Activated B cell treated with CpG ODN at 0.5 μM for 24 hours (primary cell): ENCODE measurements around the gene SCAMP4. TPM values are rescaled to one million over a fixed set of nuclear protein-coding genes. Genes with fewer than 3 reads are reported as not detected.

Experiments
- ATAC-seq: fragments of 200-7000 bp; cut with Tn5 transposase; one replicate; pipeline ENCODE4 v1.10.0; 2021; ENCODE audit warnings: low read depth, mild to moderate bottlenecking, moderate library complexity
- CTCF ChIA-PET: fragments of 350-600 bp; sonication (Branson Sonifier 250); formaldehyde crosslinking; loops from one replicate; lab custom pipeline; 2021; ENCODE audit warnings: antibody characterized with exemption; lab: Charles Lee
- POLR2A ChIA-PET: fragments of 350-600 bp; sonication (Branson Sonifier 250); formaldehyde crosslinking; loops from one replicate; lab custom pipeline; 2021; ENCODE audit warnings: antibody characterized with exemption; lab: Charles Lee
- DNase-seq: peaks from one replicate; pipeline ENCODE4 v3.0.0; 2022
- H3K27ac Mint-ChIP-seq: one replicate; pipeline ENCODE4 v1.8.0; 2020; ENCODE audit warnings: mixed read lengths
- H3K27me3 Mint-ChIP-seq: one replicate; pipeline ENCODE4 v1.8.0; 2021; ENCODE audit warnings: mixed read lengths
- H3K36me3 Mint-ChIP-seq: one replicate; pipeline ENCODE4 v1.8.0; 2021; ENCODE audit warnings: low read depth, mixed read lengths
- H3K4me1 Mint-ChIP-seq: one replicate; pipeline ENCODE4 v1.8.0; 2021; ENCODE audit warnings: mixed read lengths
- H3K4me3 Mint-ChIP-seq: one replicate; pipeline ENCODE4 v1.8.0; 2020; ENCODE audit warnings: mild to moderate bottlenecking, mixed read lengths
- H3K9me3 Mint-ChIP-seq: one replicate; pipeline ENCODE4 v1.8.0; 2020; ENCODE audit warnings: mixed read lengths
- intact Hi-C: fragments of 100-400 bp; cut with micrococcal nuclease; formaldehyde crosslinking; loops from one replicate; pipeline ENCODE4 v1.15.1; 2024
- total RNA-seq: library from RNA; stranded (reverse); gene quantifications from 2 replicates; pipeline ENCODE4 v1.2.3, GENCODE V29; 2022
- TF ChIP-seq, protein P1 (sequence below): fragments of 200-600 bp; IDR thresholded peaks from one replicate; pipeline ENCODE4 v1.8.0; 2022; ENCODE audit warnings: antibody characterized with exemption, mild to moderate bottlenecking

Gene SCAMP4
- total RNA-seq, 1 donor from 2014 or later = 59.7 TPM

DNA sequence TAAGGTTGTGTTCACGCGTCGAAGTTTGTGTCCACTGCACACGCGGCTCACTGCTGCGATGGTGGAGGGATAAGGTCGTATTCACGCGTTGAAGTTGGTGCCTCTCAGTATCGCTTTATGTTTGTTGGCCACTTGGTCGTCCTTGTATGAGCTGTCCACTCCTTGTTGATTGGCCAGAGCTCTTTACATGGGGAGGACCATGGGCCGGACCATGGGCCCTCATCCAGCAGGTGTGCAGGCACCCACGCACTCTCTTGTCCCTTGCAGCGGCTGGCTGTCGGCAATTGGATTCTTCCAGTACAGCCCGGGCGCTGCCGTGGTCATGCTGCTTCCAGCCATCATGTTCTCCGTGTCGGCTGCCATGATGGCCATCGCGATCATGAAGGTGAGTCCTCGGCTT is 17.6 kb downstream of the SCAMP4 start:
- no peak overlapping the region for H3K4me3 Mint-ChIP-seq
- no peaks in the 10 kb centered on the region for H3K9me3 Mint-ChIP-seq
- POLR2A ChIA-PET = interaction anchor here (0.6 to 2.2 kb wide), 8 partner anchors 17 to 553 kb away, joined by 3 to 8 read pairs (median 6); partner anchors contain the start of genes ADAT3, GADD45B and SCAMP4
- peaks cover 42% of the 10 kb centered on the region for H3K36me3 Mint-ChIP-seq
- TF ChIP-seq, protein P1, sequence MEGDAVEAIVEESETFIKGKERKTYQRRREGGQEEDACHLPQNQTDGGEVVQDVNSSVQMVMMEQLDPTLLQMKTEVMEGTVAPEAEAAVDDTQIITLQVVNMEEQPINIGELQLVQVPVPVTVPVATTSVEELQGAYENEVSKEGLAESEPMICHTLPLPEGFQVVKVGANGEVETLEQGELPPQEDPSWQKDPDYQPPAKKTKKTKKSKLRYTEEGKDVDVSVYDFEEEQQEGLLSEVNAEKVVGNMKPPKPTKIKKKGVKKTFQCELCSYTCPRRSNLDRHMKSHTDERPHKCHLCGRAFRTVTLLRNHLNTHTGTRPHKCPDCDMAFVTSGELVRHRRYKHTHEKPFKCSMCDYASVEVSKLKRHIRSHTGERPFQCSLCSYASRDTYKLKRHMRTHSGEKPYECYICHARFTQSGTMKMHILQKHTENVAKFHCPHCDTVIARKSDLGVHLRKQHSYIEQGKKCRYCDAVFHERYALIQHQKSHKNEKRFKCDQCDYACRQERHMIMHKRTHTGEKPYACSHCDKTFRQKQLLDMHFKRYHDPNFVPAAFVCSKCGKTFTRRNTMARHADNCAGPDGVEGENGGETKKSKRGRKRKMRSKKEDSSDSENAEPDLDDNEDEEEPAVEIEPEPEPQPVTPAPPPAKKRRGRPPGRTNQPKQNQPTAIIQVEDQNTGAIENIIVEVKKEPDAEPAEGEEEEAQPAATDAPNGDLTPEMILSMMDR = no peak
- DNase-seq = no peak
- no peaks in the 10 kb centered on the region for H3K27me3 Mint-ChIP-seq
- peaks cover 5% of the 10 kb centered on the region for H3K4me1 Mint-ChIP-seq
- no peak for ATAC-seq
- H3K27ac Mint-ChIP-seq = peak overlapping the region; percentile 35
- intact Hi-C loops = no loop called here
- CTCF ChIA-PET = no interaction called here

- Mint-ChIP-seq H3K9me3 (no peaks in the 10 kb centered on the region), H3K4me1 (peaks cover 7% of the 10 kb centered on the region), H3K36me3 (peaks cover 38% of the 10 kb centered on the region), H3K27me3 (no peaks in the 10 kb centered on the region), H3K4me3 (no peak overlapping the region), H3K27ac (peak overlapping the region; percentile 41)
- peak; percentile 87 for ATAC-seq
- TF ChIP-seq, protein P1 = no peak
- ChIA-PET POLR2A (interaction anchor here (0.5 to 2.2 kb wide), 11 partner anchors 10 to 553 kb away, joined by 3 to 8 read pairs (median 6); partner anchors contain the start of genes ADAT3, GADD45B and SCAMP4), CTCF (interaction anchor here (1.1 kb wide), 1 partner anchor 59 kb away, joined by 3 read pairs; no protein-coding TSS in a partner anchor)
- intact Hi-C loops = no loop called here
- no peak for DNase-seq
These were observed 18.1 kb downstream of the SCAMP4 start for GRCh38 chr19:1923319-1923718.

DNA sequence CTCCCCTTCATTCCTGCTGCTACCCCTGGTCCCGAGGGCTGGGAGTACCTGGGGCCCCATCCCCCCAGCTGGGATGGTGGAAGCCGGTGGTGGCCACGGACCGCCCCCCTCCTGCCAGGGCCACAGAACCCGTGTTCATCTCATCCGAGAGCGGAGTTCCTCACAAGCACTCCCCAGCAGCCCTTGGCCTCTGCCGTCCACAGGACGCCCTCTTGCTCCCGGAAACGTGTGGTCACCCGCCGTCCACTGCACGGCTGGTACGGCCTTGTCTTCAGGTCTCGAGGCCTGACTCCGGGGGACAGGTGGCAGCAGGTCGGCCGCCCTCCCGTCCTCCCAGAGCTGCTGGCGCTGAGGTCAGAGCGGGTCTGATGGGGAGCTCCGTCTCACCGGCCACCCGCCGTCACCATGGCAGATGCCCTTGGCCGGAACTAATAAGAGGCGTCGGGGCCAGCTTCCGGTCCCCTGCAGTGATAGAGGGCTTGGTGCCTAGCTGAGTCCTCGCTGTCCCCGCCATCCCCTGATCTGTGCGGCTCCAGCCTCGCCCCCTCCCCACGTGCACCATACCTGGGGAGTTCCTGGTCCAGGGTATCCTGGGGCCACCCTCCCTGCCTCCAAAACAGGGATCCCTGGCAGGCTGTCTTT is 19.2 kb downstream of the SCAMP4 start:
- no peak overlapping the region for H3K27ac Mint-ChIP-seq
- H3K4me1 Mint-ChIP-seq = peaks cover 11% of the 10 kb centered on the region
- TF ChIP-seq, protein P1 = no peak
- ChIA-PET POLR2A (interaction anchor here (0.7 to 2.2 kb wide), 4 partner anchors 8 to 60 kb away, joined by 3 to 8 read pairs (median 5); partner anchors contain the start of genes ADAT3 and SCAMP4), CTCF (interaction anchor here (1.0 to 1.1 kb wide), 2 partner anchors 58 to 60 kb away, joined by 3 read pairs; no protein-coding TSS in a partner anchor)
- DNase-seq = no peak
- H3K4me3 Mint-ChIP-seq = no peak overlapping the region
- no peaks in the 10 kb centered on the region for H3K27me3 Mint-ChIP-seq
- peaks cover 34% of the 10 kb centered on the region for H3K36me3 Mint-ChIP-seq
- intact Hi-C loops = no loop called here
- ATAC-seq = no peak
- no peaks in the 10 kb centered on the region for H3K9me3 Mint-ChIP-seq

GRCh38 chr19:1925544-1925943 is 20.3 kb downstream of the SCAMP4 start:
- H3K36me3 Mint-ChIP-seq = peaks cover 27% of the 10 kb centered on the region
- TF ChIP-seq, protein P1 = no peak
- ATAC-seq (no peak), DNase-seq (no peak)
- intact Hi-C loops = loop anchor here (5.0 kb wide), 1 partner anchor 92 kb away; the partner anchor contains the start of gene BTBD2
- no peak overlapping the region for H3K27ac Mint-ChIP-seq
- H3K4me3 Mint-ChIP-seq = no peak overlapping the region
- POLR2A ChIA-PET = interaction anchor here (0.5 kb wide), 1 partner anchor 232 kb away, joined by 5 read pairs; no protein-coding TSS in a partner anchor
- CTCF ChIA-PET = no interaction called here
- no peaks in the 10 kb centered on the region for H3K27me3 Mint-ChIP-seq
- no peaks in the 10 kb centered on the region for H3K9me3 Mint-ChIP-seq
- H3K4me1 Mint-ChIP-seq = peaks cover 20% of the 10 kb centered on the region
